PC-3 (cell line): ENCODE data around the gene FLT1.

Experiments used
- EZH2 ChIP-seq: fragments of 300-600 bp; sonication (generic); IDR thresholded peaks from one replicate; pipeline ENCODE4 v1.6.1; 2017; ENCODE audit warnings: antibody characterized with exemption, mild to moderate bottlenecking, low read length; ENCODE audit not compliant: unreplicated experiment
- EZH2phosphoT487 ChIP-seq: fragments of 300-600 bp; sonication (generic); IDR thresholded peaks from 2 replicates; pipeline ENCODE4 v1.6.1; 2018; ENCODE audit warnings: mild to moderate bottlenecking, antibody characterized with exemption, low read length, borderline replicate concordance
- TF ChIP-seq, protein P1 (sequence below): fragments of 300-600 bp; sonication (generic); conservative IDR thresholded peaks from 2 replicates; pipeline ENCODE4 v1.5.1; 2017; ENCODE audit warnings: antibody characterized with exemption, low read depth, mild to moderate bottlenecking, low read length

GRCh38 chr13:28410096-28410495, 84.8 kb downstream of the FLT1 start:
- TF ChIP-seq, protein P1, sequence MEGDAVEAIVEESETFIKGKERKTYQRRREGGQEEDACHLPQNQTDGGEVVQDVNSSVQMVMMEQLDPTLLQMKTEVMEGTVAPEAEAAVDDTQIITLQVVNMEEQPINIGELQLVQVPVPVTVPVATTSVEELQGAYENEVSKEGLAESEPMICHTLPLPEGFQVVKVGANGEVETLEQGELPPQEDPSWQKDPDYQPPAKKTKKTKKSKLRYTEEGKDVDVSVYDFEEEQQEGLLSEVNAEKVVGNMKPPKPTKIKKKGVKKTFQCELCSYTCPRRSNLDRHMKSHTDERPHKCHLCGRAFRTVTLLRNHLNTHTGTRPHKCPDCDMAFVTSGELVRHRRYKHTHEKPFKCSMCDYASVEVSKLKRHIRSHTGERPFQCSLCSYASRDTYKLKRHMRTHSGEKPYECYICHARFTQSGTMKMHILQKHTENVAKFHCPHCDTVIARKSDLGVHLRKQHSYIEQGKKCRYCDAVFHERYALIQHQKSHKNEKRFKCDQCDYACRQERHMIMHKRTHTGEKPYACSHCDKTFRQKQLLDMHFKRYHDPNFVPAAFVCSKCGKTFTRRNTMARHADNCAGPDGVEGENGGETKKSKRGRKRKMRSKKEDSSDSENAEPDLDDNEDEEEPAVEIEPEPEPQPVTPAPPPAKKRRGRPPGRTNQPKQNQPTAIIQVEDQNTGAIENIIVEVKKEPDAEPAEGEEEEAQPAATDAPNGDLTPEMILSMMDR = no peak
- TF ChIP-seq EZH2phosphoT487 = no peak
- no peak for TF ChIP-seq EZH2
